ENCODE data around the gene ZNF839. TPM values are rescaled to one million over a fixed set of nuclear protein-coding genes. Genes with fewer than 3 reads are reported as not detected.

Gene ZNF839
- total RNA-seq, 2 experiments from 2014 or later, result 20.2 to 23.3 TPM

DNA sequence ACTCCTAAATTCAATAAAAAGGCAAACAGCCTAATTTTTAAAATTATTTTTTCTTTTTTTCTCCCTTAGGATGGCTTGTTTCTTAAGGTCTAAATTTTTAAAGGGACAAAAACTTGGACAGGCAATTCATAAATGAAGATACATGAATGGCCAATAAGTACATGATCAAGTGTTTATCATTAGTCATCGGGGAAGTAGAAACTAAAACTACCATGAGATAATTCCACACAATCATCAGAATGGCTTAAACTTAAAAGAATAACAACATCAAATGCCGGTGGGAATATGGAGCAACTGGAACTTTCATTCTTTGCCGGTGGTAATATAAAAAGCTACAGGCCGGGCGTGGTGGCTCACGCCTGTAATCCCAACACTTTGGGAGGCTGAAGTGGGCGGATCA lies 43.7 kb upstream of the ZNF839 start:
- intact Hi-C loops (cut with micrococcal nuclease; ENCODE audit: unreplicated experiment), result no loop called here
- BruUV-seq (replicated peaks), result no TSS peak
- no peaks in the 10 kb centered on the region for H4K20me1 ChIP-seq (ENCODE audit: insufficient read depth, low read length)
- no peaks in the 10 kb centered on the region for H3K36me3 ChIP-seq (ENCODE audit: insufficient read depth, low read length)
- H3K27ac ChIP-seq (ENCODE audit: low read depth, low read length, poor library complexity, severe bottlenecking), result no peak overlapping the region
- no peak for DNase-seq (ENCODE audit: low spot score)
- ChIA-PET CTCF (ENCODE audit: unreplicated experiment) (no interaction called here), POLR2A (no interaction called here)
- no peak overlapping the region for H3K4me2 ChIP-seq (ENCODE audit: low read length)
- H3K4me1 ChIP-seq (ENCODE audit: insufficient read depth, low read length, poor library complexity, severe bottlenecking), result no peaks in the 10 kb centered on the region
- H3K9me3 ChIP-seq (ENCODE audit: low read length), result no peaks in the 10 kb centered on the region
- no peaks in the 10 kb centered on the region for H3K79me2 ChIP-seq (ENCODE audit: insufficient read depth, low read depth, low read length)
- H3K9me2 ChIP-seq (ENCODE audit: insufficient read depth, low read length), result no peaks in the 10 kb centered on the region
- TF ChIP-seq, protein P1, sequence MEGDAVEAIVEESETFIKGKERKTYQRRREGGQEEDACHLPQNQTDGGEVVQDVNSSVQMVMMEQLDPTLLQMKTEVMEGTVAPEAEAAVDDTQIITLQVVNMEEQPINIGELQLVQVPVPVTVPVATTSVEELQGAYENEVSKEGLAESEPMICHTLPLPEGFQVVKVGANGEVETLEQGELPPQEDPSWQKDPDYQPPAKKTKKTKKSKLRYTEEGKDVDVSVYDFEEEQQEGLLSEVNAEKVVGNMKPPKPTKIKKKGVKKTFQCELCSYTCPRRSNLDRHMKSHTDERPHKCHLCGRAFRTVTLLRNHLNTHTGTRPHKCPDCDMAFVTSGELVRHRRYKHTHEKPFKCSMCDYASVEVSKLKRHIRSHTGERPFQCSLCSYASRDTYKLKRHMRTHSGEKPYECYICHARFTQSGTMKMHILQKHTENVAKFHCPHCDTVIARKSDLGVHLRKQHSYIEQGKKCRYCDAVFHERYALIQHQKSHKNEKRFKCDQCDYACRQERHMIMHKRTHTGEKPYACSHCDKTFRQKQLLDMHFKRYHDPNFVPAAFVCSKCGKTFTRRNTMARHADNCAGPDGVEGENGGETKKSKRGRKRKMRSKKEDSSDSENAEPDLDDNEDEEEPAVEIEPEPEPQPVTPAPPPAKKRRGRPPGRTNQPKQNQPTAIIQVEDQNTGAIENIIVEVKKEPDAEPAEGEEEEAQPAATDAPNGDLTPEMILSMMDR (conservative IDR thresholded peaks at IDR 0.05; ENCODE audit: low read length), result no peak
- TF ChIP-seq EZH2phosphoT487 (IDR thresholded peaks at IDR 0.05; ENCODE audit: borderline replicate concordance, low read depth, low read length), result no peak
- no peak overlapping the region for H2AFZ ChIP-seq (ENCODE audit: low read length)
- H3K4me3 ChIP-seq (ENCODE audit: low read depth, low read length, poor library complexity, severe bottlenecking), result no peak overlapping the region

GRCh38 chr14:102277874-102278630 lies 41.5 kb upstream of the ZNF839 start:
- no peaks in the 10 kb centered on the region for H4K20me1 ChIP-seq (ENCODE audit: insufficient read depth, low read length)
- ChIA-PET POLR2A (interaction anchor here (0.6 to 0.7 kb wide), 2 partner anchors 12 to 36 kb away, joined by 3 to 4 read pairs; no protein-coding TSS in a partner anchor), CTCF (ENCODE audit: unreplicated experiment) (no interaction called here)
- TF ChIP-seq, protein P1 (conservative IDR thresholded peaks at IDR 0.05; ENCODE audit: low read length), result no peak
- no peak for TF ChIP-seq EZH2phosphoT487 (IDR thresholded peaks at IDR 0.05; ENCODE audit: borderline replicate concordance, low read depth, low read length)
- no peak overlapping the region for H2AFZ ChIP-seq (ENCODE audit: low read length)
- no peaks in the 10 kb centered on the region for H3K36me3 ChIP-seq (ENCODE audit: insufficient read depth, low read length)
- no peaks in the 10 kb centered on the region for H3K9me2 ChIP-seq (ENCODE audit: insufficient read depth, low read length)
- H3K9me3 ChIP-seq (ENCODE audit: low read length), result no peaks in the 10 kb centered on the region
- no TSS peak for BruUV-seq (replicated peaks)
- no peak overlapping the region for H3K4me2 ChIP-seq (ENCODE audit: low read length)
- H3K27ac ChIP-seq (ENCODE audit: low read depth, low read length, poor library complexity, severe bottlenecking), result no peak overlapping the region
- DNase-seq (ENCODE audit: low spot score), result no peak
- intact Hi-C loops (cut with micrococcal nuclease; ENCODE audit: unreplicated experiment), result no loop called here
- no peaks in the 10 kb centered on the region for H3K4me1 ChIP-seq (ENCODE audit: insufficient read depth, low read length, poor library complexity, severe bottlenecking)
- H3K4me3 ChIP-seq (ENCODE audit: low read depth, low read length, poor library complexity, severe bottlenecking), result no peak overlapping the region
- H3K79me2 ChIP-seq (ENCODE audit: insufficient read depth, low read depth, low read length), result no peaks in the 10 kb centered on the region

DNA sequence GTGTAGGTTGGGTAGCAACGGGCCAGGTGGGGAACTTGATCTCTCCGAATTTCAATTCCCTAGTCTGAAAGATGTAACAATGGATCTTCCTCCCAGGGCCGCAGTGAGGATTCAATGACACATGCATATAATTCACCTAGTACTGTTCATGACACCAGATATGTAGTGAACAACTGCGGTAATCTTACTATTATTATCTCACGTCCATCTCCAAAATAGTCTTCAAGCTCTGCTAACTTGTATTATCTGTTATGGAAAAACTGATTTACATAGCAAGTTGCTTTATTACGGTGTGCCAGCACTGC lies 41.0 kb upstream of the ZNF839 start:
- Histone ChIP-seq H3K4me2 (ENCODE audit: low read length) (no peak overlapping the region), H4K20me1 (ENCODE audit: insufficient read depth, low read length) (no peaks in the 10 kb centered on the region), H3K79me2 (ENCODE audit: insufficient read depth, low read depth, low read length) (no peaks in the 10 kb centered on the region), H3K4me1 (ENCODE audit: insufficient read depth, low read length, poor library complexity, severe bottlenecking) (no peaks in the 10 kb centered on the region), H3K36me3 (ENCODE audit: insufficient read depth, low read length) (no peaks in the 10 kb centered on the region), H2AFZ (ENCODE audit: low read length) (no peak overlapping the region), H3K27ac (ENCODE audit: low read depth, low read length, poor library complexity, severe bottlenecking) (no peak overlapping the region), H3K9me3 (ENCODE audit: low read length) (no peaks in the 10 kb centered on the region), H3K4me3 (ENCODE audit: low read depth, low read length, poor library complexity, severe bottlenecking) (no peak overlapping the region), H3K9me2 (ENCODE audit: insufficient read depth, low read length) (no peaks in the 10 kb centered on the region)
- CTCF ChIA-PET (ENCODE audit: unreplicated experiment), result no interaction called here
- intact Hi-C loops (cut with micrococcal nuclease; ENCODE audit: unreplicated experiment), result no loop called here
- TF ChIP-seq, protein P1 (conservative IDR thresholded peaks at IDR 0.05; ENCODE audit: low read length), result no peak
- TF ChIP-seq EZH2phosphoT487 (IDR thresholded peaks at IDR 0.05; ENCODE audit: borderline replicate concordance, low read depth, low read length), result no peak
- POLR2A ChIA-PET, result interaction anchor here (0.6 to 0.7 kb wide), 2 partner anchors 12 to 37 kb away, joined by 3 to 4 read pairs; no protein-coding TSS in a partner anchor
- BruUV-seq (replicated peaks), result no TSS peak
- DNase-seq (ENCODE audit: low spot score), result no peak
